Measurements from ENCODE around the gene MIB1.
A peak's percentile ranks its signal among the peaks of the same experiment; 100 is the strongest.
"Not testable (repeated sequence)": the region's sequence is repeated elsewhere in the genome, so short reads cannot be mapped to it uniquely, and the experiment has no call there.

The MIB1 gene

DNA sequence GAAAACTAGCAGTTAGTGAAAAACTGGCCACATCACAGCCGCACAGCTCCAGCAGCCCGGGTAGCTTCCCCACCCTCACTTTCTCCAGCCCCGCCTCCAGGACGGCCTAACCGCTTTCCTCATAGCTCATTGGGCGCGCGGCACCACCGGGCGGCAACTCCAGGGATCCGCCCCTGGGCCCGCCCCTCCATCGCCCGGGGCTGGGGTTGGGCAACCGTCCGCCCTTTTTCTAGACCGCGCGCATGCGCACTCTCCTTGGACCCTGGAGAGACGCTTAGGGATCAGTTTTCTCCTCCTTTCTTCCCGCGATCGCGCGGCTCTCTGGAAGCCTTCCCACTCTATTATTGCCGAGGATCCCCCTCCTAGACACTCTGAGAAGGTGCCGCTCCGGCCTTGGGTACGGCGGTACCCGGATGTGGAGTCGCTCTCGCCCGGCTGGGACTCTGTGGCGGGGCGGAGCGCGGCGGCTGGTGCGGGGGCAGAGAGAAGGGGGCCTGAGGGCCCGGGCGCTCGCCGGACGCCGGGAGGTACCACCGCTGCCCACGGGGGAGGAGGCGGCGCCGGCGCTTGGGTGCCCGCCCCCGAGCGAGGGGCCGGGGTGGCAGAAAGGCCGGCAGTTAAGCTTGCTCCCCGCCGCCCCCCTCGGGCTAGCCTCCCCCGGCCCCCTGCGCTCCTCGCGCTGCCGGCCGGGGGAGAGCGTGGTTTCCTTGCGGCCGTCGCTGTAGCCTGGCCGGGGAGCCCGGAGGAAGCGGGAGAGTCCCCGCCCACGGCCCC lies at the start of gene MIB1:
MIB1 (plus strand) TSS at position 255 of the 774 bp plus-strand sequence. CDS start 792 bp downstream, outside the sequence.
- Histone ChIP-seq H3K4me1 (ENCODE audit: control insufficient read depth, insufficient read depth, low read length) (peaks cover 5% of the 10 kb centered on the region), H3K27me3 (ENCODE audit: control insufficient read depth, insufficient read depth, low read length) (no peaks in the 10 kb centered on the region), H3K36me3 (ENCODE audit: control insufficient read depth, insufficient read depth, low read length) (no peaks in the 10 kb centered on the region), H3K9ac (ENCODE audit: low read length) (peak within 1 kb of the TSS; percentile 98), H3K4me3 (ENCODE audit: low read length) (peak within 1 kb of the TSS; percentile 89), H3K9me3 (ENCODE audit: control insufficient read depth, low read length) (no peaks in the 10 kb centered on the region)

GRCh38 chr18:21693322-21693721 lies 47.3 kb upstream of the MIB1 start:
- Histone ChIP-seq H3K36me3 (ENCODE audit: control insufficient read depth, insufficient read depth, low read length) (no peaks in the 10 kb centered on the region), H3K9ac (ENCODE audit: low read length) (no peak overlapping the region), H3K4me3 (ENCODE audit: low read length) (no peak overlapping the region), H3K4me1 (ENCODE audit: control insufficient read depth, insufficient read depth, low read length) (no peaks in the 10 kb centered on the region), H3K27me3 (ENCODE audit: control insufficient read depth, insufficient read depth, low read length) (no peaks in the 10 kb centered on the region), H3K9me3 (ENCODE audit: control insufficient read depth, low read length) (no peaks in the 10 kb centered on the region)

GRCh38 chr18:21700528-21701075 lies 40.0 kb upstream of the MIB1 start:
- Histone ChIP-seq H3K27me3 (ENCODE audit: control insufficient read depth, insufficient read depth, low read length) (no peaks in the 10 kb centered on the region), H3K4me3 (ENCODE audit: low read length) (no peak overlapping the region), H3K36me3 (ENCODE audit: control insufficient read depth, insufficient read depth, low read length) (no peaks in the 10 kb centered on the region), H3K9me3 (ENCODE audit: control insufficient read depth, low read length) (no peaks in the 10 kb centered on the region), H3K4me1 (ENCODE audit: control insufficient read depth, insufficient read depth, low read length) (no peaks in the 10 kb centered on the region), H3K9ac (ENCODE audit: low read length) (no peak overlapping the region)

DNA sequence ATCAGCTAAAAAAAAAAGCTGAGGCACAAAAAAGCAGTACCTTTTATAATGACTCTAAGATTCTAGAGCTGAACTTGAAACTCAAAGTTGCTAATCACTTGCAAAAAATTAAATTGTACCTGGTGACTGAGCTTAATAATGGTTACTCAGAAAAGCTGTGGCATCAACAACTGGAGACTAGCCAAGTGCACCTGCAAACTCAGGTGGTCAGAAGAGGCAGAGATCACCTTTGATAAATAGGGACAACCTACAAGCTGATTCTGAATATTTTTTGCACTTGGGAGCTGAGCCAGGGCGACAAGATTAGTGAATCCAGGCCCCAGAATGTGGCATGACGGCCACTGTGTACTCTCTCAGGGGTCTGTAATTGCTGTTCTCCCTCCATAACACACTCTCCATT lies 39.0 kb upstream of the MIB1 start:
- Histone ChIP-seq H3K9me3 (ENCODE audit: control insufficient read depth, low read length) (no peaks in the 10 kb centered on the region), H3K36me3 (ENCODE audit: control insufficient read depth, insufficient read depth, low read length) (no peaks in the 10 kb centered on the region), H3K4me1 (ENCODE audit: control insufficient read depth, insufficient read depth, low read length) (no peaks in the 10 kb centered on the region), H3K4me3 (ENCODE audit: low read length) (no peak overlapping the region), H3K27me3 (ENCODE audit: control insufficient read depth, insufficient read depth, low read length) (no peaks in the 10 kb centered on the region), H3K9ac (ENCODE audit: low read length) (no peak overlapping the region)

GRCh38 chr18:21702602-21703001 lies 38.0 kb upstream of the MIB1 start:
- Histone ChIP-seq H3K9me3 (ENCODE audit: control insufficient read depth, low read length) (no peaks in the 10 kb centered on the region), H3K36me3 (ENCODE audit: control insufficient read depth, insufficient read depth, low read length) (no peaks in the 10 kb centered on the region), H3K27me3 (ENCODE audit: control insufficient read depth, insufficient read depth, low read length) (no peaks in the 10 kb centered on the region), H3K4me3 (ENCODE audit: low read length) (no peak overlapping the region), H3K4me1 (ENCODE audit: control insufficient read depth, insufficient read depth, low read length) (no peaks in the 10 kb centered on the region), H3K9ac (ENCODE audit: low read length) (no peak overlapping the region)

GRCh38 chr18:21703241-21703820 lies 37.3 kb upstream of the MIB1 start:
- Histone ChIP-seq H3K9me3 (ENCODE audit: control insufficient read depth, low read length) (no peaks in the 10 kb centered on the region), H3K4me3 (ENCODE audit: low read length) (peak overlapping the region; percentile 81), H3K4me1 (ENCODE audit: control insufficient read depth, insufficient read depth, low read length) (no peaks in the 10 kb centered on the region), H3K9ac (ENCODE audit: low read length) (peak overlapping the region; percentile 81), H3K36me3 (ENCODE audit: control insufficient read depth, insufficient read depth, low read length) (no peaks in the 10 kb centered on the region), H3K27me3 (ENCODE audit: control insufficient read depth, insufficient read depth, low read length) (no peaks in the 10 kb centered on the region)

DNA sequence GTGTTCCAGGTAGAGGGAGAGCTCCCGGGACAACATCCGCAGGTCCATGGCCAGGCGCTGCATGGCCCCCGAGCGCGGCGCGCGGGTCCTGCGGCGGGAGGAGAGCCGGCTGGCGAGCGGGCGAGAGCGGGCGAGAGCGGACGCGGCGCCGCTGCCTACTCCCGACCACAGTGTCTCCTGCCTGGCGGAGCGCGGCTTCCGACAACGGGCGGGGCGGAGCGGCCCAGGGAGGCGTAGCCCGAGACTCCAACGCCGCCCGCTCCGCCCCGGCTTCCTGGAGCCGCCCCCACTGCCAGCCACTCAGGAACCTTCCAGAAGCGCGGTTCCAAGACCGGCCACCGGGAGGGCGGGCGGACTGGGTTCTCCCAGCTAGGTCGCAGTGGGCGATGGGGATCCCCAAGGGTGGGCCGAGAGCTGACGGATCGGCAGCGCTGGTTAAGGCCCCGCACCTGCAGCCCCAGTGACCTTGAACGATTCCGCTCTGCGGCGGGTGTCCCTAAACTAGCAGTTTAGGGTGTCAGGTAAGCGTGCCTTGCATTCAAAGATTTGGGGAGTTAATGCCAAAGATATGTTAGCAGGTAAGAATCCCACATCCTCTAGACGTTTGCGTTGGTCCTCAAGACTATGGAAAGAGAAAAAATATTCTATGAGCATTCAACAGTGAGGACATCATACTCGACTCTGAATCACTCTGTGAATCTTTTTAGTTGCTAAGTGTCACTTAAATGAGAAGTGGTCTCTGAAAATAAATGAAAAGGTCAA lies 35.8 kb upstream of the MIB1 start, which contains the start of gene ABHD3:
ABHD3 (minus strand) TSS at position 172 of the 762 bp plus-strand sequence; CDS start at position 63, 109 bp downstream.
- H3K27me3 ChIP-seq (ENCODE audit: control insufficient read depth, insufficient read depth, low read length): no peaks in the 10 kb centered on the region

GRCh38 chr18:21706386-21706865 lies 34.2 kb upstream of the MIB1 start:
- H3K36me3 ChIP-seq (ENCODE audit: control insufficient read depth, insufficient read depth, low read length): no peaks in the 10 kb centered on the region
- no peaks in the 10 kb centered on the region for H3K9me3 ChIP-seq (ENCODE audit: control insufficient read depth, low read length)
- no peak overlapping the region for H3K4me3 ChIP-seq (ENCODE audit: low read length)
- no peak overlapping the region for H3K9ac ChIP-seq (ENCODE audit: low read length)
- H3K4me1 ChIP-seq (ENCODE audit: control insufficient read depth, insufficient read depth, low read length): no peaks in the 10 kb centered on the region
- H3K27me3 ChIP-seq (ENCODE audit: control insufficient read depth, insufficient read depth, low read length): no peaks in the 10 kb centered on the region

More for the DNA sequence above, 35.8 kb upstream of the MIB1 start, which contains the start of gene ABHD3:
- Histone ChIP-seq H3K4me1 (ENCODE audit: control insufficient read depth, insufficient read depth, low read length) (no peaks in the 10 kb centered on the region), H3K9me3 (ENCODE audit: control insufficient read depth, low read length) (no peaks in the 10 kb centered on the region), H3K9ac (ENCODE audit: low read length) (peak within 1 kb of the TSS; percentile 81), H3K36me3 (ENCODE audit: control insufficient read depth, insufficient read depth, low read length) (no peaks in the 10 kb centered on the region), H3K4me3 (ENCODE audit: low read length) (peak within 1 kb of the TSS; percentile 81)

GRCh38 chr18:21707130-21707529 lies 33.5 kb upstream of the MIB1 start:
- H3K36me3 ChIP-seq (ENCODE audit: control insufficient read depth, insufficient read depth, low read length); H3K4me3 ChIP-seq (ENCODE audit: low read length); H3K9me3 ChIP-seq (ENCODE audit: control insufficient read depth, low read length); H3K9ac ChIP-seq (ENCODE audit: low read length); H3K4me1 ChIP-seq (ENCODE audit: control insufficient read depth, insufficient read depth, low read length); H3K27me3 ChIP-seq (ENCODE audit: control insufficient read depth, insufficient read depth, low read length): not testable (repeated sequence)

DNA sequence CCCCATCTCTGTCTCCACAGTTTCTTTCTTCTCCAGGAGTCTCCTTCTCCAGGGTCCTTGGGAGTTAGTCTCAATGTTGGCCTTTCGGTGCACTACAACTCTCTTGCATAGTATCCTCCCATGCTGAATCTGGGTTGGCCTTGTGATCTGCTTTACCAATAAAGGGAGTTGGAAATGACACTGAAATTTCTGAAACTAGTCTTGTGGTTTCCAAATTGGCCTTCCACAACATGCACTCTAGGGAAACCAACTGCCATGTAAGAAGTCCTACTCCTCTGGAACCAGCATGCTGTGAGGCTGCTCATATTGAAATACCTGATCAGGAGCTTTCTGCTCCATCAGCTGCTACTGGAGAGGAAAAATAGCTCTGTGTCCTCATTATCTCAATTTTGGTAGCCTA lies 26.1 kb upstream of the MIB1 start:
- Histone ChIP-seq H3K4me3 (ENCODE audit: low read length) (no peak overlapping the region), H3K9me3 (ENCODE audit: control insufficient read depth, low read length) (no peaks in the 10 kb centered on the region), H3K4me1 (ENCODE audit: control insufficient read depth, insufficient read depth, low read length) (no peaks in the 10 kb centered on the region), H3K27me3 (ENCODE audit: control insufficient read depth, insufficient read depth, low read length) (no peaks in the 10 kb centered on the region), H3K9ac (ENCODE audit: low read length) (no peak overlapping the region), H3K36me3 (ENCODE audit: control insufficient read depth, insufficient read depth, low read length) (no peaks in the 10 kb centered on the region)

DNA sequence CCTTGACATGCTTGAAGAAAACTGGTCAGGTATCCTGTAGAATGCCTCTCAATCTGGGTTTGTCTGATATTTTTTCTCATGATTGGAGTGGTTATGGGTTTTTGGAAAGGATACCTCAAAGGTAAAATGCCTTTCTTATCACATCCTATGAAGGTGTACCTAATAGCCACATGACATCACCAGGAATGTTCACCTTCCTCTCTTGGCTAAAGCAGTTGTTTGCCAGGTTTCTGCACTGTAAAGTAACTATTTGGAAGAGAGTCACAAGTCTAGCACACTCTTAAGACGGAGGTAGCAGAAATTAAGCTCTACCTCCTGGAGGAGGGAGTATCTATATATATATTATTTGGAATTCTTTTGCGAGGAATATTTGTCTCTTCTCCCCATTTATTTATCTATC lies 17.9 kb upstream of the MIB1 start:
- Histone ChIP-seq H3K4me3 (ENCODE audit: low read length) (no peak overlapping the region), H3K36me3 (ENCODE audit: control insufficient read depth, insufficient read depth, low read length) (no peaks in the 10 kb centered on the region), H3K27me3 (ENCODE audit: control insufficient read depth, insufficient read depth, low read length) (no peaks in the 10 kb centered on the region), H3K9me3 (ENCODE audit: control insufficient read depth, low read length) (no peaks in the 10 kb centered on the region), H3K4me1 (ENCODE audit: control insufficient read depth, insufficient read depth, low read length) (no peaks in the 10 kb centered on the region), H3K9ac (ENCODE audit: low read length) (no peak overlapping the region)

DNA sequence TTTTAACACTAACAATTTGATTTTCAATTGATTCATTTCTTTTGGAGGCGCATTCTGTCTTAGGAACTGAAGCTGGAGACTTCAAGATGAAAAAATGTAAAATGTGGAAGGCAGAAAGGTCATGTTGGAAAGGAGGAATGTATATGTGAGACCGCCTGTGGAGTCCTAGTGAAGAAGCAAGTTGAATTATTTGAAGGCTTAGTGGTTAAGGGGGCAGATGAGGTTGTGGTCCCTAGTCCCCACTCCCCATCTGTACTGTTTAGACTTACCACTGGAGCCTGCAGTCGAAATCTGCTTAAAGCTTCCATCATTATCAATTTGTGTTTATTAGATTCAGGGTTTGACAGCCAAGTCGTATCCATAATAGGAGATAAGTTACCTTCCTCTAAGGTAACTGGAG lies 15.4 kb upstream of the MIB1 start:
- H3K9me3 ChIP-seq (ENCODE audit: control insufficient read depth, low read length): no peaks in the 10 kb centered on the region
- H3K4me3 ChIP-seq (ENCODE audit: low read length): no peak overlapping the region
- no peaks in the 10 kb centered on the region for H3K27me3 ChIP-seq (ENCODE audit: control insufficient read depth, insufficient read depth, low read length)
- no peak overlapping the region for H3K9ac ChIP-seq (ENCODE audit: low read length)
- H3K36me3 ChIP-seq (ENCODE audit: control insufficient read depth, insufficient read depth, low read length): no peaks in the 10 kb centered on the region
- H3K4me1 ChIP-seq (ENCODE audit: control insufficient read depth, insufficient read depth, low read length): no peaks in the 10 kb centered on the region

Measured in mucosa of stomach (tissue), 1 donor.